Measurements from ENCODE around the gene PRKCH.

PRKCH gene

DNA sequence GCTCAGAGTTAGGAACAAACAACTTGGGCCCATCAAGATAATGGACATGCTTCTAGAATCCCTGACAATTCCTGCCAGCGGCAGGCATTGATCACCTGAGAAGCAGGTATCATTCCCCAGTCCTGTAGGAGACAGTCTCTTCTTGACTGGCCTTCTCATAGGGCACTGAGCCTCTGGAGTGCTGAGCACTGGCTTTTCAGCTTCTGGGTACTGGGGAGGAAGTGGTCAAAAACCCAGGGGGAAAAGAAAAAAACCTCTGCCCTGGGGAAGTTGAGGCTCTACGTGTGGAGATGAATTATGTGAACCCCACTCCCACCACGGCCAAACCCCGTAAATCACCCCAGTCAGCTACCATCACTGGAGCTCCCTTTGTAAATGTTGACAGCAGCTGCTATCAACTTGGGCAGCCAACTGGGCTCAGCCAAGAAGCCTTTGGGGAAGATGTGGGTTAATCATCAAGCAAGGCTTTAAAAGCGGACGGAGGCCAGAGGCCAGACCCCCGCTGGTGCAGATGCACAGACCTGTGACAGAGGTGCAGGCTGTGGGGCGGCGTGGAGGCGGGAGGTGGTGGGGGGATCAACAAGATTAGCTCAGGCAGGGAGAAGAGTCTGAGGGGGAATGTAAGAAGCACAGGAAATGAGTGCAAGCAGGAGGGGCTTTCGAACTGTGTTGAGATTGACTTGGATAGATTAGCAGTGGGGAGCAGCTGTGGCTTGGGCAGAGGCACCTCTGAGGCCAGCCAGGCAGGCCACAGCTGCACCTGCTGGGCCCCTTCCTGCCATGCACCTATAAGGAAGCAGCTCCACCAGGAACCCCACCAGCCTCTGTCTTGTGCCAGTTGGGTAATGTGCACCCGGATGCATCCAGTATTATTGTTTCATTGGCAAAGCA, 268.6 kb downstream of the PRKCH start:
- DNase-seq (ENCODE audit: low spot score): no peak

DNA sequence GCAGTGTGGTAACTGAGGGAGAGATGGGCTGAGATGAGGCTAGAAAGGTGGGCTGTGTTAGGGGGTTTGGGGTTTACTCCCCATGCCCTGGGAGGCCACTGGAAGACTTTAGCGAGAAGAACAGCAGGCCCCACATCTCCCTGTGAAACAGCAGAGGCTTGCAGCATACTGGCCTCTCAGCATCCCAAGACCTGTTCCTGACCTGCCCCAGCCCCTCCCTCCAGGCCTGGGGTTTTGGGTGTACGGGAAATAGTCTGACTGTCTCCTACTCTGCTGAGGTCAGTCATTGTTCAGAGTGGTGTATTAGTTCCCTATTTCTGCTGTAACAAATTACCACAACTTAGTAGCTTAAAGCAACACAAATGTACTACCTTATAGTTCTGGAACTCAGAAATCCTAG, 270.5 kb downstream of the PRKCH start:
- no peak for DNase-seq (ENCODE audit: low spot score)

DNA sequence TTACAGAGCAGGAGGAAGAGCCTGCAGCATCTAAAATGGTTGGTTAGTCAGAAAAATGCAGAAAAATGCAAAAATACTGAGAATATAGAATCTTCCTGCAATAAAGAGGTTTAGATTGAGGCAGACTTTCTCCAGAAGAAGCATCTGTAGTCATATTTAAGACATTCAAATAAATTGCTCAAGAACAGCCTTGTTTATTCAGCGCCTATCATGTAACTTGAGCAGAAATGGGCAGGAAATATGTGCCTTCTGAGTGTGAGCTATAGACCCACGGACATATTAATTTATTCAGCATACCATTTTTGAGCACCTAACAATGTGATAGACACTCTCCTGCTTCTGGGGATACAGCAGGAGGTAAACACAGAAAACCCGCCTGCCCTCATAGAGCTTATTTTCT, 272.0 kb downstream of the PRKCH start:
- DNase-seq (ENCODE audit: low spot score): no peak

DNA sequence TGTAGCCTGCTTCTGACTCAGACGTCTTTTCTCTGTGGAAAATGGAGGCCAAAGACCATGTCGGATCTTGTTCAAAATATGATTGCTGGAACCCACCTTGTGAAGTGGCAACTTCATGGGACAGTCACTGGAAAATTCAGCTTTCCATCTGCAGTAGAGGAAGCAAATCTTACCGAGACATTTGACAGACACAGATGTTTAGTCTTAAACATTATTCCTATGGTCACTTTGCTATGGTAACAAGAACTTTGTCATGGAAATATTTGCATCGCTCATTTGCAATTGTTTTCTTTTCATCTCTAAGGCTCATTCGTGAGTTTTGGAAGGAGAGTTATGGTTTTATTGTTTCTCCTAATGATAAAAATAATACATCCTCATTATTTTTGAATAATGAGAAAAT, 275.6 kb downstream of the PRKCH start:
- no peak for DNase-seq (ENCODE audit: low spot score)

DNA sequence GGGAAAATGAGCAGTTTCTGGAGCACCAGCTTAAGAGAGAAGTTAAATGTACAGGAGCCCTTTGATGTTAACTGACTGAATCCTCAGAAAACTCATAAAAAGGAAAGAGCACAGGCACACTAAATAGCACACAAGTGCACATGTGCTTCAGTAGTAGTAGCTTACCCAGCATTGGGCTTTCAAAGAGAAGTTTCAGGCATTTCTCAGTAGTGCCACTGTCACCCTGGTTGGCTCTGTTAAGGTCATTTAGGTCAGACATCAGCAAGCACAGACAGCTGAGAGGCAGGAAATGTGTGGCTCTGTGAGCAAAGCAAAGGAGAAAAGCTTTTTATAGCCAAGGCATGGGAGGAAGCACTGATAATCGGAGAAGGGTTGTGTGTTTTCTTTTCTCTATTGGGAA, 277.6 kb downstream of the PRKCH start:
- no peak for DNase-seq (ENCODE audit: low spot score)

DNA sequence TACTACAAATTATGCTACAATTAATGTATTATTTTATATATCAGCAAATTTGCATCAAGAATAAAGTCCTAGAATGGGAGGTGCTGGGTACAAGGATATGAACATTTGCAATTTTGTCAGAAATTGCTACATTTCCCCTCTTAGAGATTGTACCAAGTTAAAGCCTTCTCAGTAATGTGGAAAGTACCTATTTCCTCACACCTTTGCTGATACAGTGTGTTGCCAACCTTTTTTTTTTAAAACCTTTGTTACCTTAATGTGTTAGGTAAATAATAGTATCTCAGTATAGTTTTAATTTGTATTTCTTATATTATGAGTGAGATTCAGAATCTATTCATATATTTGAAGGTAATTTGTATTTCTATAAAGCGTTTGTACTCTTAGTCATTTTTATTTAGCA, 278.6 kb downstream of the PRKCH start:
- DNase-seq (ENCODE audit: low spot score): no peak

Measured in AG08395 (cell line).